ENCODE results near the gene PDK2.

DNA sequence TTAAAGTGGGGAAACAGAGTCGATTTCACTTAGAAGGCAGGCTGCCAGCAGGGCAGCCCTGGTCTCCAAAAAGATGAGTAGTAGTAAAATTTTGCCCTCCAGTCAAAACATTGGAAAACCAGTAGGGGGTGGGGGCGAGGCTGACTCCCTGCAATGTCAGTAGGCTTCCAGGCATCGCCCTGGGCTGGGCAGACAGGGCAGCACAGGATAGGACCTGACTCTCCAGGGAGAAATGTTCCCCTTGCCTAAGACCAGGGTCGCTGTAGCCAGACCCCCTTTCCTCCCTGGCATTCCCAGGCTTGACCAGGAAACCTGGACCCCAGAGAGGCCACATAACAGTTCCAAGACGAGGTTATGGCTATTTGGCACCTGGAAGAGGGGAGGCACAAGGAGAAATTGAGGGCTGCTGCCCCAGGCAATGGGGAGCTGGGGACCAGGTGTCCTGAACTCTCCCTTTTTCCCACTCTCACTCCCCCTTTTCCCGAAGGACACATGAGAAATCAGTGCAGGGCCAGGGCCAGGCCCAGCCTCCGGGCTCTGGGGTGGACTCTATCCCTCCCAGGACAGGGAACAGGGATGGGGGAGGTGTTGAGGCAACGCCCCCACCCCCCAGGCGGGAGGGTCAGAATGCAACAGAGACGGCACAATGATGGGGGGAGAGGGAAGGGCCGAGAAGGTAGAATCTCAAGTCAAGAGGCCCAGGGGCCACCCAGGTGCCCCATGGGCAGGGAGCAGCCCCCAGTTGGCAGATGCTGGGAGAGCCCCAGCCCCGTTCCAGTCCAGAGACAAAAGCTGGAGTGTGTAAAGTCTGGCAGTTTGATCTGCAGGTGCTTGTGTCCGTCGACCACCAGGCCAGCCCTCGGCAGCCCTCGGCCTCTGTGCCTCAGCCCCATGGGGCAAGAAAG is 39.3 kb downstream of the PDK2 start:
- TF ChIP-seq POLR2A (IDR thresholded peaks at IDR 0.05) = no peak
- TF ChIP-seq, protein P1, sequence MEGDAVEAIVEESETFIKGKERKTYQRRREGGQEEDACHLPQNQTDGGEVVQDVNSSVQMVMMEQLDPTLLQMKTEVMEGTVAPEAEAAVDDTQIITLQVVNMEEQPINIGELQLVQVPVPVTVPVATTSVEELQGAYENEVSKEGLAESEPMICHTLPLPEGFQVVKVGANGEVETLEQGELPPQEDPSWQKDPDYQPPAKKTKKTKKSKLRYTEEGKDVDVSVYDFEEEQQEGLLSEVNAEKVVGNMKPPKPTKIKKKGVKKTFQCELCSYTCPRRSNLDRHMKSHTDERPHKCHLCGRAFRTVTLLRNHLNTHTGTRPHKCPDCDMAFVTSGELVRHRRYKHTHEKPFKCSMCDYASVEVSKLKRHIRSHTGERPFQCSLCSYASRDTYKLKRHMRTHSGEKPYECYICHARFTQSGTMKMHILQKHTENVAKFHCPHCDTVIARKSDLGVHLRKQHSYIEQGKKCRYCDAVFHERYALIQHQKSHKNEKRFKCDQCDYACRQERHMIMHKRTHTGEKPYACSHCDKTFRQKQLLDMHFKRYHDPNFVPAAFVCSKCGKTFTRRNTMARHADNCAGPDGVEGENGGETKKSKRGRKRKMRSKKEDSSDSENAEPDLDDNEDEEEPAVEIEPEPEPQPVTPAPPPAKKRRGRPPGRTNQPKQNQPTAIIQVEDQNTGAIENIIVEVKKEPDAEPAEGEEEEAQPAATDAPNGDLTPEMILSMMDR (IDR thresholded peaks at IDR 0.05) = no peak
